WTC11 (cell line): ENCODE measurements around the gene SYNM. TPM values are rescaled to one million over a fixed set of nuclear protein-coding genes. Genes with fewer than 3 reads are reported as not detected.

Source experiments
- ATF6 ChIP-seq: sonication (generic); formaldehyde crosslinking; IDR thresholded peaks from 2 replicates; pipeline ENCODE4 v1.8.1; 2023; ENCODE audit warnings: mild to moderate bottlenecking, missing genetic modification reagents
- CREM ChIP-seq: sonication (generic); formaldehyde crosslinking; IDR thresholded peaks from 2 replicates; pipeline ENCODE4 v1.8.1; 2022; ENCODE audit warnings: mild to moderate bottlenecking, missing genetic modification reagents, moderate library complexity
- E2F5 ChIP-seq: sonication (generic); formaldehyde crosslinking; IDR thresholded peaks from 2 replicates; pipeline ENCODE4 v1.8.1; 2022; ENCODE audit warnings: mild to moderate bottlenecking, moderate library complexity, missing genetic modification reagents
- ELF4 ChIP-seq: sonication (generic); formaldehyde crosslinking; IDR thresholded peaks from 2 replicates; pipeline ENCODE4 v1.8.1; 2022; ENCODE audit warnings: low read depth, mild to moderate bottlenecking, moderate library complexity, missing genetic modification reagents
- FOXJ3 ChIP-seq: sonication (generic); formaldehyde crosslinking; IDR thresholded peaks from 2 replicates; pipeline ENCODE4 v1.9.0; 2021; ENCODE audit warnings: missing genetic modification reagents, mild to moderate bottlenecking, borderline replicate concordance
- NR1H2 ChIP-seq: sonication (generic); formaldehyde crosslinking; IDR thresholded peaks from 2 replicates; pipeline ENCODE4 v1.9.0; 2021; ENCODE audit warnings: mild to moderate bottlenecking, moderate library complexity, missing genetic modification reagents
- OVOL2 ChIP-seq: fragments of 250-450 bp; sonication (Bioruptor Pico); IDR thresholded peaks from 2 replicates; pipeline ENCODE4 v1.9.0; 2021; ENCODE audit warnings: mild to moderate bottlenecking, borderline replicate concordance
- PRDM15 ChIP-seq: sonication (generic); formaldehyde crosslinking; IDR thresholded peaks from 2 replicates; pipeline ENCODE4 v1.8.0; 2022; ENCODE audit warnings: missing genetic modification reagents
- SMAD4 ChIP-seq: sonication (generic); formaldehyde crosslinking; IDR thresholded peaks from 2 replicates; pipeline ENCODE4 v1.8.0; 2022; ENCODE audit warnings: mild to moderate bottlenecking, missing genetic modification reagents
- USF1 ChIP-seq: sonication (generic); formaldehyde crosslinking; IDR thresholded peaks from 2 replicates; pipeline ENCODE4 v1.8.0; 2022; ENCODE audit warnings: mild to moderate bottlenecking, missing genetic modification reagents
- ZNF138 ChIP-seq: sonication (generic); formaldehyde crosslinking; conservative IDR thresholded peaks from 2 replicates; pipeline ENCODE4 v1.8.1; 2022; ENCODE audit warnings: mild to moderate bottlenecking, moderate library complexity, missing genetic modification reagents
- ZNF232 ChIP-seq: sonication (generic); formaldehyde crosslinking; IDR thresholded peaks from 2 replicates; pipeline ENCODE4 v1.8.0; 2022; ENCODE audit warnings: mild to moderate bottlenecking, missing genetic modification reagents
- ZNF281 ChIP-seq: sonication (generic); formaldehyde crosslinking; IDR thresholded peaks from 2 replicates; pipeline ENCODE4 v1.8.0; 2023; ENCODE audit warnings: mild to moderate bottlenecking, missing genetic modification reagents
- ZNF423 ChIP-seq: fragments of 250-450 bp; sonication (Bioruptor Pico); IDR thresholded peaks from 2 replicates; pipeline ENCODE4 v2.1.2; 2022; ENCODE audit warnings: mild to moderate bottlenecking, moderate library complexity
- ZNF532 ChIP-seq: fragments of 250-450 bp; sonication (Bioruptor Pico); IDR thresholded peaks from 2 replicates; pipeline ENCODE4 v1.9.0; 2021; ENCODE audit warnings: mild to moderate bottlenecking, borderline replicate concordance
- total RNA-seq: library from RNA; stranded (reverse); gene quantifications from 3 replicates; pipeline ENCODE4 v1.2.3, GENCODE V29; 2021

SYNM gene
- total RNA-seq, 1 experiment from 2014 or later = 2.2 TPM

GRCh38 chr15:99153026-99153535 lies 48.2 kb downstream of the SYNM start (continued):
- no peak for TF ChIP-seq E2F5 (CRISPR knock-in tag)
- no peak for TF ChIP-seq ZNF232 (CRISPR knock-in tag)
- no peak for TF ChIP-seq ATF6 (CRISPR knock-in tag)
- TF ChIP-seq NR1H2 (CRISPR knock-in tag) = no peak
- no peak for TF ChIP-seq OVOL2 (CRISPR knock-in tag)
- no peak for TF ChIP-seq CREM
- no peak for TF ChIP-seq ZNF138 (CRISPR knock-in tag)
- no peak for TF ChIP-seq ELF4
- TF ChIP-seq PRDM15 (CRISPR knock-in tag) = no peak
- no peak for TF ChIP-seq SMAD4
- TF ChIP-seq USF1 = no peak
- TF ChIP-seq ZNF423 = no peak
- TF ChIP-seq ZNF281 (CRISPR knock-in tag) = no peak
- no peak for TF ChIP-seq FOXJ3 (CRISPR knock-in tag)
- TF ChIP-seq ZNF532 (CRISPR knock-in tag) = no peak
